ENCODE results near the gene NCAPD3.

GRCh38 chr11:134223836-134224709 lies at the start of gene NCAPD3, which contains the start of gene VPS26B:
- TF ChIP-seq GATA2 (IDR thresholded peaks at IDR 0.05; ENCODE audit: low read depth, low read length) (no peak), GATA3 (IDR thresholded peaks at IDR 0.05; ENCODE audit: low read depth, low read length) (no peak)

All from SH-SY5Y (cell line).